BLaER1 treated with 17β-estradiol and CSF1 and Interleukin-3, amounts not matched to agents 10 nM and 100 nM (cell line): ENCODE measurements around the gene NAALADL2.
"Not testable (repeated sequence)": the region's sequence is repeated elsewhere in the genome, so short reads cannot be mapped to it uniquely, and the experiment has no call there.

Source experiments
- H3K27ac ChIP-seq, 11 experiments: shearing (Covaris generic); formaldehyde crosslinking; 2 replicates each; pipeline ENCODE4 v1.8.1; 2022
- H3K27me3 ChIP-seq, 11 experiments: shearing (Covaris generic); formaldehyde crosslinking; 2 replicates each; pipeline ENCODE4 v1.8.1; 2022
- H3K36me3 ChIP-seq, 11 experiments: shearing (Covaris generic); formaldehyde crosslinking; 2 replicates each; pipeline ENCODE4 v1.8.1; 2022
- H3K4me1 ChIP-seq, 10 experiments: shearing (Covaris generic); formaldehyde crosslinking; 2 replicates each; pipeline ENCODE4 v1.8.1; 2022
- H3K4me2 ChIP-seq, 11 experiments: shearing (Covaris generic); formaldehyde crosslinking; 2 replicates each; pipeline ENCODE4 v1.8.1; 2022
- H3K4me3 ChIP-seq, 10 experiments: shearing (Covaris generic); formaldehyde crosslinking; 2 replicates each; pipeline ENCODE4 v1.8.1; 2022
- H3K9ac ChIP-seq, 11 experiments: shearing (Covaris generic); formaldehyde crosslinking; 2 replicates each; pipeline ENCODE4 v1.8.1; 2022
- H3K9me3 ChIP-seq, 11 experiments: shearing (Covaris generic); formaldehyde crosslinking; replicated peaks in 1 of 11; 2 replicates each; pipeline ENCODE4 v1.8.1; 2022
- H4K20me1 ChIP-seq, 11 experiments: shearing (Covaris generic); formaldehyde crosslinking; 2 replicates each; pipeline ENCODE4 v1.8.1; 2022
- Cebpa-rat ChIP-seq, 11 experiments: shearing (Covaris generic); IDR thresholded peaks; 2 replicates each; pipeline ENCODE4 v1.8.1; 2022

The NAALADL2 gene

DNA sequence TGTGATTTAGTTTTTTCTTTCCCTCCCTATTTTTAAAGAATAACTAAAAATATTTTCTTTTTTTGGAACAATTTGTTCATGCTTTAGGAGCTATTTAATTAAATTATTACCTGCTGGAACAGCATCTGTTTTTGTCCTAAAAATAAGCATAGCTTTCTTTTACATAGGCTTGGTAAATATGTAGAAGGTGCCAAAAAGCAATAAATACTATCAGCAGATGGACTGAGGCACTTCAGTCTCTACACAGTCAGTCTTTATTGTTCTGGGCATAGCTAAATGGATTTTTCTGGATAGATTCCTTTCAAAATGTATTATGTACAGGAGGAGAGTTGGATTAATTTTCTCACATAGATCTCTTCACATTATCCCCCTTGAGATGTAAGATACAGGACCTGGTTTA is 223.5 kb downstream of the NAALADL2 start:
- Histone ChIP-seq H3K27ac (no peak overlapping the region), H4K20me1 (no peaks in the 10 kb centered on the region), H3K9ac (no peak overlapping the region), H3K36me3 (no peaks in the 10 kb centered on the region), H3K4me1 (no peaks in the 10 kb centered on the region), H3K4me2 (no peak overlapping the region), H3K27me3 (no peaks in the 10 kb centered on the region), H3K9me3 (peaks cover 0 to 3% (median 0%) of the 10 kb centered on the region in 11 experiments; a peak in 2 of 22 replicates), H3K4me3 (no peak overlapping the region)
- no peak for TF ChIP-seq Cebpa-rat (IDR thresholded peaks at IDR 0.05)

- H3K27ac ChIP-seq, H3K9ac ChIP-seq, H3K27me3 ChIP-seq, H3K4me2 ChIP-seq, H3K4me3 ChIP-seq, H4K20me1 ChIP-seq, H3K4me1 ChIP-seq, H3K9me3 ChIP-seq, H3K36me3 ChIP-seq: not testable (repeated sequence)
These were observed 228.0 kb downstream of the NAALADL2 start for GRCh38 chr3:175087128-175087527.

DNA sequence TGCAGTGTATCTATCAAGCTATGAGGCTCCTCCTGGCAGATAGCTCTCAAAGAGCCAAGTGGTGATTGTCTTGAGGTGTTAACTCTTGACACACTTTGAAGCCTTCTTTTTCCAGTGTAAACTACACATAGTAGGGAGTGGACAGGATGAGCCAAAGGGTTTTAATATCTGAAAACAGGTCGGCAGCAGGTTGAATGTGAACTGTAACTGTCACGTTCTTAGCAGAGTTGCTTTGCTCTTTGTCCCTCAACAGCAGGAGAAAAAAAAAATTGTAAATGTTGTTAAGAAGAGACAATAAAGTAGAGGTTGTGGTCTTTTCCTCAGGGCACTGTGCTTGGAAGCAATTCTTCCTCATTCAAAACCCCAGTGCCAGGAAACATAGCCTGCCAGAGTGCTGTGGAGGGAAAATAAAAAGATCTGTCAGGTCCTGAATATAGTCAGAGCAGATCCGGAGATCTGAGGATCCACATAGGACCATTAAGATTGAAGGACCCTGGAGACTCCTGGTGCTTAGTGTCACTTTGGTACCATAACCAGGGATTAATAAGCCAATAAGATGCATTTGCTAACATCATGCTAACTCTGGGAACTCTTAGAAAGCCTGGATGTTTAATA is 229.7 kb downstream of the NAALADL2 start:
- no peak overlapping the region for H3K9ac ChIP-seq
- no peak overlapping the region for H3K4me3 ChIP-seq
- no peaks in the 10 kb centered on the region for H3K4me1 ChIP-seq
- H3K27me3 ChIP-seq, result no peaks in the 10 kb centered on the region
- no peak overlapping the region for H3K27ac ChIP-seq
- no peaks in the 10 kb centered on the region for H3K36me3 ChIP-seq
- peaks cover 0 to 3% (median 0%) of the 10 kb centered on the region in 11 experiments; a peak in 2 of 22 replicates for H3K9me3 ChIP-seq
- no peak overlapping the region for H3K4me2 ChIP-seq
- no peak for TF ChIP-seq Cebpa-rat (IDR thresholded peaks at IDR 0.05)
- H4K20me1 ChIP-seq, result no peaks in the 10 kb centered on the region

GRCh38 chr3:175091426-175092114 is 232.4 kb downstream of the NAALADL2 start:
- TF ChIP-seq Cebpa-rat (IDR thresholded peaks at IDR 0.05), result no peak
- Histone ChIP-seq H3K9ac (no peak overlapping the region), H3K4me3 (no peak overlapping the region), H3K4me1 (no peaks in the 10 kb centered on the region), H3K4me2 (no peak overlapping the region), H3K9me3 (peaks cover 0 to 3% (median 0%) of the 10 kb centered on the region in 11 experiments; a peak in 2 of 22 replicates), H3K27ac (no peak overlapping the region), H4K20me1 (no peaks in the 10 kb centered on the region), H3K36me3 (no peaks in the 10 kb centered on the region), H3K27me3 (no peaks in the 10 kb centered on the region)

DNA sequence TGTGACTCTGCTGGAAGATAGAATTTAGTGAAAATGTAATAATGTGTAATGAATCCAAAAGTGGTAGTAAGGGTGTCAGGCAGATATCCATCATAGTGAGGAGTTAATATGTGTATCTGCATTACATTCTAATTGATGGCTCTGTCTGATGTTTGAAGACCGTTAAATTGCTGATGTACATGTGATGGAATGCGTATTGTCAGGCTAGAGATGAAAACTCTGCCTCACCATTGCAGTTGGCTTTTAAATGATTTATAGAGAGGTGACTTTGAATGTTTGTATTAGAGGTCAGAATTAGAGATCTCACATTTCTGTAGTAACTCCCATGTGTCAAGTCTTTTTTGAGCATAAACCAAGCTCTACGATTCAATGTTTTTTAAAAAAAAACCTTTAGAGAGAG is 234.6 kb downstream of the NAALADL2 start:
- H3K4me1 ChIP-seq, result no peaks in the 10 kb centered on the region
- no peaks in the 10 kb centered on the region for H3K9me3 ChIP-seq
- no peak overlapping the region for H3K4me2 ChIP-seq
- no peak overlapping the region for H3K9ac ChIP-seq
- no peak overlapping the region for H3K27ac ChIP-seq
- no peaks in the 10 kb centered on the region for H3K36me3 ChIP-seq
- no peaks in the 10 kb centered on the region for H4K20me1 ChIP-seq
- no peak overlapping the region for H3K4me3 ChIP-seq
- no peak for TF ChIP-seq Cebpa-rat (IDR thresholded peaks at IDR 0.05)
- H3K27me3 ChIP-seq, result no peaks in the 10 kb centered on the region

DNA sequence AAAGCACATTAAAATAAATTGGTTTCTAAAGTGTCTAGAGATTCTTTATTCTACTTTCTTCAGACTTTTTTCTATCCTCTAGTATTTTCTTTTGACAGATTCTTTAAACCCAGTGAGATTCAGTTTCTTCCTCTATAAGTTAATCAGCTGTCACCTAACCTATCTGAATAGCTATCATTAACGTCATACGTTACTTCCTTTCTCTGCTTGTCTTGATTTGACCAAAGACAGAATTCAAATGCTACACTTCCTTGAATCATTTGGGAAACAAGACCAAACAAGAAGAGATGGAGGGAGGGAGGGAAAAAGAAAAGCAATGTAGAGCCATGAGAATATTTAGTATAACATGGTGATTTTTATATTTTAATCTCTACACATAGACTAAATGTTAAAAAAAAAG is 235.2 kb downstream of the NAALADL2 start:
- Histone ChIP-seq H3K4me3 (no peak overlapping the region), H3K27ac (no peak overlapping the region), H3K9ac (no peak overlapping the region), H3K9me3 (no peaks in the 10 kb centered on the region), H3K4me2 (no peak overlapping the region), H3K36me3 (no peaks in the 10 kb centered on the region), H4K20me1 (no peaks in the 10 kb centered on the region), H3K27me3 (no peaks in the 10 kb centered on the region), H3K4me1 (peaks cover 0 to 3% (median 0%) of the 10 kb centered on the region in 10 experiments; a peak in 1 of 20 replicates)
- TF ChIP-seq Cebpa-rat (IDR thresholded peaks at IDR 0.05), result no peak

- no peak overlapping the region for H3K4me3 ChIP-seq
- H3K9ac ChIP-seq, result no peak overlapping the region
- H3K27me3 ChIP-seq, result no peaks in the 10 kb centered on the region
- H3K27ac ChIP-seq, result no peak overlapping the region
- H3K4me2 ChIP-seq, result no peak overlapping the region
- no peaks in the 10 kb centered on the region for H3K36me3 ChIP-seq
- no peaks in the 10 kb centered on the region for H3K9me3 ChIP-seq
- no peaks in the 10 kb centered on the region for H4K20me1 ChIP-seq
- H3K4me1 ChIP-seq, result peaks cover 0 to 6% (median 0%) of the 10 kb centered on the region in 10 experiments; a peak in 1 of 20 replicates
- no peak for TF ChIP-seq Cebpa-rat (IDR thresholded peaks at IDR 0.05)
These were observed 239.5 kb downstream of the NAALADL2 start for GRCh38 chr3:175098644-175099043.

- H3K27ac ChIP-seq, result no peak overlapping the region
- no peaks in the 10 kb centered on the region for H3K9me3 ChIP-seq
- no peak for TF ChIP-seq Cebpa-rat (IDR thresholded peaks at IDR 0.05)
- no peak overlapping the region for H3K4me2 ChIP-seq
- H3K4me1 ChIP-seq, result peaks cover 0 to 6% (median 0%) of the 10 kb centered on the region in 10 experiments; a peak in 1 of 20 replicates
- H3K27me3 ChIP-seq, result no peaks in the 10 kb centered on the region
- no peak overlapping the region for H3K9ac ChIP-seq
- H4K20me1 ChIP-seq, result no peaks in the 10 kb centered on the region
- H3K4me3 ChIP-seq, result no peak overlapping the region
- H3K36me3 ChIP-seq, result no peaks in the 10 kb centered on the region
These were observed 243.0 kb downstream of the NAALADL2 start for GRCh38 chr3:175102161-175102560.

DNA sequence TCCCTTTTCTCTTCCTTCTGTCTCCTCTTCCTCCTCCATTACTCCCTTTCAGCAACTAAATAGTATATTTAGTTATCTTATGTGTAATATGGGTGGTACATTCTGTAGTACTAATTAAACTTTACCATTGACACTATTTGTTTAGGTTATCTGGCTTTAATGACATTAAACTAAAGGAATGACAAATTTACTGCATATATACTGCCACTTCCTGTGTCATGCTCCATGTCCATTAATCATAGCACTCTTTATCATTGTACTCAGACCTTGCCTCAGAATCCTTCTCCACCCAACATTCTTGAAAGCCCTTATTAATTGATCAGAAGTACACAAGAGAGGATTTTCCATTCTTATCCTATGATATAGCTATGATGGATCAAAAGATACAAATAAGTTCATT is 244.2 kb downstream of the NAALADL2 start:
- Histone ChIP-seq H3K4me1 (peaks cover 0 to 6% (median 1%) of the 10 kb centered on the region in 10 experiments; a peak in 6 of 20 replicates), H3K9me3 (no peaks in the 10 kb centered on the region), H3K27me3 (no peaks in the 10 kb centered on the region), H4K20me1 (no peaks in the 10 kb centered on the region), H3K27ac (no peak overlapping the region), H3K4me2 (no peak overlapping the region), H3K9ac (no peak overlapping the region), H3K36me3 (no peaks in the 10 kb centered on the region), H3K4me3 (no peak overlapping the region)
- no peak for TF ChIP-seq Cebpa-rat (IDR thresholded peaks at IDR 0.05)

GRCh38 chr3:175105066-175105465 is 245.9 kb downstream of the NAALADL2 start:
- Histone ChIP-seq H3K9ac (no peak overlapping the region), H3K27ac (no peak overlapping the region), H3K4me2 (no peak overlapping the region), H3K9me3 (no peaks in the 10 kb centered on the region), H4K20me1 (no peaks in the 10 kb centered on the region), H3K36me3 (no peaks in the 10 kb centered on the region), H3K27me3 (no peaks in the 10 kb centered on the region), H3K4me3 (no peak overlapping the region), H3K4me1 (peaks cover 0 to 18% (median 10%) of the 10 kb centered on the region in 10 experiments; a peak in 8 of 20 replicates)
- TF ChIP-seq Cebpa-rat (IDR thresholded peaks at IDR 0.05), result no peak
